Spleen (tissue), 7 donors: ENCODE data around the gene AHCY.

Source experiments
- POLR2A ChIP-seq, 3 donors: fragments of 450-650 bp; IDR thresholded peaks; one replicate each; pipeline ENCODE4 v1.5.1; 2017; ENCODE audit warnings: antibody characterized with exemption in 3 of 3, mild to moderate bottlenecking in 1 of 3
- POLR2AphosphoS5 ChIP-seq, 3 donors: sonication (generic); formaldehyde crosslinking; IDR thresholded peaks; one replicate each; pipeline ENCODE4 v1.5.1; 2017; ENCODE audit warnings: antibody characterized with exemption in 3 of 3
- TF ChIP-seq, protein P1 (sequence below), 11 experiments: fragments of 200-600 bp in 7 of 11; fragments of 450-650 bp in 4 of 11; sonication (generic) in 4 of 11; IDR thresholded peaks in 8 of 11; conservative IDR thresholded peaks in 3 of 11; 1 replicate in 7 of 11; 2 replicates in 4 of 11; pipeline versions ENCODE4 v1.4.0 to v1.8.0; 2016 to 2021; ENCODE audit warnings: antibody characterized with exemption in 11 of 11, inconsistent platforms in 4 of 11, mild to moderate bottlenecking in 1 of 11
- donor health status: DM: no; HTN: no; CAD: no; lungs with moderate emphysema.
- donor health status: DM: no; HTN: no; CAD: no.
- donor health status: DM: no; HTN: no; CAD: no.

DNA sequence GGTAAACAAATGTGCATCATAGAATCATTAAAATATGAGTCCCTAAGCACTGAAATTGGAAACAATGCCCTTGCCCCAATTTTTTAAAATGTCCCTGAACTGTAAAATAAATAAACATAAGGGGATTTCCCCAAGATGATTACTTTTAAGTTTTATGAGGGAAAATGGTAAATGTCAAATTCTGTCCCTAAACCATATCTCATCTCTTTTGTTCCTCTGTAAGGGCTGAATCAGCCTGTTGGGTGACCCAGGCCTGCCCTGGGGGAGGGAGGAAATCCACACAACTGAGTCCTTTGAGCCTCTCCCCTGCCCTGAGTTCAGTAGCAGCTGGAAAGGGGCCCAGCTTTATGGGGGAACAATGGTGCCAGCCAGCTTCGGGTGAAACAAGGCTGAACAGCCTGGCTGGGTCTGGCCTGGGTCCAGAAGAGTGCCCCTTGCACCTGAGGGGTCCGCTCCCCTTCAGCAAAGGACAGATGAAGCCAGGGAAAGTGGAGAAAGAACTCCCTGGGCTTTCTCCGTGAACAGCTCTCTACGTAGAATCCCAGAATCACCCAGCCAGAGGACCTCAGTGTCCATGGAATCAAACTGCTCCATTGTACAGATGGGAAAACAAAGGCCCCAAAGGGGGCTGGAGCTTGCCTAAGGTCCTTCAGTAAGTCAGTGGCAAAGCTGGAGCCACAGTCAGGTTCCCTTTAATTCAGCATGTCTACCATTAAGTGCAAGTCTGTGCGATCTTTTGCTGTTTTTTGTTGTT is 31.7 kb upstream of the AHCY start:
- TF ChIP-seq, protein P1, sequence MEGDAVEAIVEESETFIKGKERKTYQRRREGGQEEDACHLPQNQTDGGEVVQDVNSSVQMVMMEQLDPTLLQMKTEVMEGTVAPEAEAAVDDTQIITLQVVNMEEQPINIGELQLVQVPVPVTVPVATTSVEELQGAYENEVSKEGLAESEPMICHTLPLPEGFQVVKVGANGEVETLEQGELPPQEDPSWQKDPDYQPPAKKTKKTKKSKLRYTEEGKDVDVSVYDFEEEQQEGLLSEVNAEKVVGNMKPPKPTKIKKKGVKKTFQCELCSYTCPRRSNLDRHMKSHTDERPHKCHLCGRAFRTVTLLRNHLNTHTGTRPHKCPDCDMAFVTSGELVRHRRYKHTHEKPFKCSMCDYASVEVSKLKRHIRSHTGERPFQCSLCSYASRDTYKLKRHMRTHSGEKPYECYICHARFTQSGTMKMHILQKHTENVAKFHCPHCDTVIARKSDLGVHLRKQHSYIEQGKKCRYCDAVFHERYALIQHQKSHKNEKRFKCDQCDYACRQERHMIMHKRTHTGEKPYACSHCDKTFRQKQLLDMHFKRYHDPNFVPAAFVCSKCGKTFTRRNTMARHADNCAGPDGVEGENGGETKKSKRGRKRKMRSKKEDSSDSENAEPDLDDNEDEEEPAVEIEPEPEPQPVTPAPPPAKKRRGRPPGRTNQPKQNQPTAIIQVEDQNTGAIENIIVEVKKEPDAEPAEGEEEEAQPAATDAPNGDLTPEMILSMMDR (IDR thresholded peaks at IDR 0.05 in 8 of 11, conservative IDR thresholded peaks at IDR 0.05 in 3 of 11): no peak
- TF ChIP-seq POLR2AphosphoS5 (IDR thresholded peaks at IDR 0.05) (no peak), POLR2A (IDR thresholded peaks at IDR 0.05) (no peak)
